ENCODE measurements around the gene NCEH1.

Gene NCEH1

GRCh38 chr3:172717493-172718088 lies 6.7 kb upstream of the NCEH1 start:
- in situ Hi-C loops (cut with MboI; ENCODE audit: low sequenced_read_pairs, unreplicated experiment) = no loop called here
- TF ChIP-seq, protein P1, sequence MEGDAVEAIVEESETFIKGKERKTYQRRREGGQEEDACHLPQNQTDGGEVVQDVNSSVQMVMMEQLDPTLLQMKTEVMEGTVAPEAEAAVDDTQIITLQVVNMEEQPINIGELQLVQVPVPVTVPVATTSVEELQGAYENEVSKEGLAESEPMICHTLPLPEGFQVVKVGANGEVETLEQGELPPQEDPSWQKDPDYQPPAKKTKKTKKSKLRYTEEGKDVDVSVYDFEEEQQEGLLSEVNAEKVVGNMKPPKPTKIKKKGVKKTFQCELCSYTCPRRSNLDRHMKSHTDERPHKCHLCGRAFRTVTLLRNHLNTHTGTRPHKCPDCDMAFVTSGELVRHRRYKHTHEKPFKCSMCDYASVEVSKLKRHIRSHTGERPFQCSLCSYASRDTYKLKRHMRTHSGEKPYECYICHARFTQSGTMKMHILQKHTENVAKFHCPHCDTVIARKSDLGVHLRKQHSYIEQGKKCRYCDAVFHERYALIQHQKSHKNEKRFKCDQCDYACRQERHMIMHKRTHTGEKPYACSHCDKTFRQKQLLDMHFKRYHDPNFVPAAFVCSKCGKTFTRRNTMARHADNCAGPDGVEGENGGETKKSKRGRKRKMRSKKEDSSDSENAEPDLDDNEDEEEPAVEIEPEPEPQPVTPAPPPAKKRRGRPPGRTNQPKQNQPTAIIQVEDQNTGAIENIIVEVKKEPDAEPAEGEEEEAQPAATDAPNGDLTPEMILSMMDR (IDR thresholded peaks at IDR 0.05; ENCODE audit: borderline replicate concordance, control extremely low read depth, extremely low read depth, insufficient read depth, missing control alignments) = no peak
- no peak for DNase-seq (ENCODE audit: low spot score)

GRCh38 chr3:172716476-172716875 lies 5.6 kb upstream of the NCEH1 start:
- TF ChIP-seq, protein P1 (IDR thresholded peaks at IDR 0.05; ENCODE audit: borderline replicate concordance, control extremely low read depth, extremely low read depth, insufficient read depth, missing control alignments) = no peak
- in situ Hi-C loops (cut with MboI; ENCODE audit: low sequenced_read_pairs, unreplicated experiment) = no loop called here
- DNase-seq (ENCODE audit: low spot score) = no peak

DNA sequence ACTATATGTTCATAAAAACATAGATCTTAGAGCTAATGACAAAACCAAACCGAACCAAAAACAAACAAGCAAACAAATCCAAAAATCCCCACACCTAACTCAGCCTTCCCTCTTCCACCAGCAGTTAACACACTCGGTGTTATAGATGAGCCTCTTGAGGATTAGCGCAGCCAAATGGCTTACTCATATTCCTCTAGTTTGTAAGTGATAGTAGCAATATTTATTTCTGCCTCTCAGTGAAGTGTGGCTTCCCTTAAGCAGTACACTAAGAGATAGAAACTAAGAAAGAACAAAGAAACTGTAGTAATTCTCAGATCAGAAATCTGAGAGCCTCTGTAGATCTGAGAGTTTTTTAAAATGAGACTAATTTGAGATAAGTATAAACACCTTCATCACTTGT lies 2.4 kb upstream of the NCEH1 start:
- TF ChIP-seq, protein P1 (IDR thresholded peaks at IDR 0.05; ENCODE audit: borderline replicate concordance, control extremely low read depth, extremely low read depth, insufficient read depth, missing control alignments) = no peak
- no peak for DNase-seq (ENCODE audit: low spot score)
- in situ Hi-C loops (cut with MboI; ENCODE audit: low sequenced_read_pairs, unreplicated experiment) = no loop called here

DNA sequence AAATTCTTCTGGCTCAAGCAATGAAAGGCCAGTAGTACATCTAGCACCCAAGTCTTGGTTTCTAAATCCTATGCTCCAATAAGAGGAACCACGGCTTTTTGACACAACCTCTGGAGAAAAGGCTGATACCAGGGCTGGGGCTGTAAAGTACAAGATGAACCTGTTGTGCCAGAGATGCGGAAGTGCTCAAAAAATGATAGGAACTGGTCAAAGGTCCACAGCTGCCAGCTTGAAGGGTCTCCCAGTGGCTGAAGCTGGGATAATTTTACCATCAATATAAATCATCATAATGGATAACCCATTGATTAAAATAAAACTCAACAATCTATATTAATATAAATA lies 558 bp upstream of the NCEH1 start:
- in situ Hi-C loops (cut with MboI; ENCODE audit: low sequenced_read_pairs, unreplicated experiment) = no loop called here
- DNase-seq (ENCODE audit: low spot score) = peak; percentile 21

DNA sequence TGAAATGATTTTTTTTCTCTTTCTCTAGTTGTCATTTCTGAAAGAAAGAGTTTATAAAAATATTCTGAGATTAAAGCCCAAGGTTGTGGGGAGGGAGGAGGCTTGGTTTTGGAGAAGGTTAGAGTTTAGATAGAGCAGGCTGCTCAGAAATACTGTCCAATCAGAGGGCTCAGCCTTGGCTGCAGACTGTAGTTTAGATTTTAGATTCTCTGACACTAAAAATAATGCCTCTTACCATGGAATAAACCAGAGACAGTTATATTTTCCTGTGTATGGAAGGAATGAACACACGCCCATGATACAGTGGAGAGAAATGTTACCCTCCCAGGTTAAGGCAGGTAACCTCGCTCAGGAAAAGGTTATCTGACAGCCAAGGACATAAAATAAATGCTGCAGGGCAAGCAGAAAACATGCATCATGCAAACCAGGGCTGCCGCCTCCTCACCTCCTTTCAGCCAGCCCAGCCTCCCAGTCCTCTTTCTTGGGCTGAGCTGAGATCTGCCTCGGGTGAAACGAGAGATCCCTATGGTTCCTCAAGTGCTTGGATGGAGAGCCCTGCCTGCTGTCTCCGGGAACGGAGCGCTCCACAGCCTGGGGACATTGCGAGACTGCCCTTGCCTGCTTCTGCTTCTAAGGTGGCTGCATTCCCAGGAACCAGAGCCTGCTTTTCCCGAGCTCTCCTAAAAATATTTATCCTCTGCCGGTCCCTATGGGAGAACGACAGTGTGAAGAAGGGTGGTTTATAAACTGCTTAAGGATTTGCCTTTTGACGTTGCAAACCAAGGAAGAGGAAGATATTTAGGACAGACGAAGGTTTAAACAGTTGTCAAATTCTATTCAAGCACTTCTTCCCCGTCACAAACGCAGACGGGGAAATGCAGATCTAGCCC lies 848 bp downstream of the NCEH1 start:
- TF ChIP-seq, protein P1 (IDR thresholded peaks at IDR 0.05; ENCODE audit: borderline replicate concordance, control extremely low read depth, extremely low read depth, insufficient read depth, missing control alignments) = no peak
- peak; percentile 41 for DNase-seq (ENCODE audit: low spot score)
- in situ Hi-C loops (cut with MboI; ENCODE audit: low sequenced_read_pairs, unreplicated experiment) = no loop called here

More for the DNA sequence above, 558 bp upstream of the NCEH1 start:
- TF ChIP-seq, protein P1 (IDR thresholded peaks at IDR 0.05; ENCODE audit: borderline replicate concordance, control extremely low read depth, extremely low read depth, insufficient read depth, missing control alignments) = no peak

GRCh38 chr3:172708921-172709773 lies 1.7 kb downstream of the NCEH1 start:
- in situ Hi-C loops (cut with MboI; ENCODE audit: low sequenced_read_pairs, unreplicated experiment) = no loop called here
- TF ChIP-seq, protein P1 (IDR thresholded peaks at IDR 0.05; ENCODE audit: borderline replicate concordance, control extremely low read depth, extremely low read depth, insufficient read depth, missing control alignments) = no peak
- DNase-seq (ENCODE audit: low spot score) = no peak

All from GM13976 (cell line).